HEK293 (cell line): Measurements from ENCODE around the gene ZMYM5.

Experiments
- MZF1 ChIP-seq: fragments of 450-650 bp; formaldehyde crosslinking; IDR thresholded peaks from 2 replicates; pipeline ENCODE4 v1.5.1; 2017; ENCODE audit warnings: missing biosample characterization, missing genetic modification characterization, borderline replicate concordance
- ZNF596 ChIP-seq: fragments of 450-650 bp; IDR thresholded peaks from 2 replicates; pipeline ENCODE4 v1.5.0; 2018; ENCODE audit warnings: missing biosample characterization, mild to moderate bottlenecking, missing genetic modification characterization, moderate library complexity
- TF ChIP-seq, protein P1 (sequence below): fragments of 450-650 bp; formaldehyde crosslinking; IDR thresholded peaks from 2 replicates; pipeline ENCODE4 v1.5.1; 2016; ENCODE audit warnings: missing biosample characterization, missing genetic modification characterization

DNA sequence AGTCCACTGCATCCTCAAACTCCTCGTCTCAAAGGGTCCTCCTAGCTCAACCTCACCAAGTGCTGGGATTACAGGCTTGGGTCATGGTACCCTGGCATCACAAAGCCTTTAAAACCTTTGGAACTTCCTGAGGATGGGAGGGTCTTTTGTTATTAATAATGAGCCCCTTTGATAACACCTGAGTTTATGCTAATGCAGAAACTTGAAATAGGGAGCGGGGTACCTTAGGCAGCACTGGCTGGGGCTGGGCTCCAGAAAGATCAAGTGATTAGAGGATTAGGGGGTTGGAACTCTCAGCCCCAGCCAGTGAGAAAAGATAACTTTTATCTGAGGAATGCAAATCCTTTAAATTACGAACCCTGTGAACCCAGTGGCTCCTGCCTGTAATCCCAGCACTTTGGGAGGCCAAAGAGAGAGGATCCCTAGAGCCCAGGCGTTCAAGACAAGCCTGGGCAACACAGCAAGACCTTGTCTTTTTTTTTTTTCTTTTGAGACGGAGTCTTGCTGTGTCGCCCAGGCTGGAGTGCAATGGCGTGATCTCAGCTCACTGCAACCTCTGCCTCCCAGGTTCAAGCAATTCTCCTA is 71.4 kb downstream of the ZMYM5 start:
- TF ChIP-seq, protein P1, sequence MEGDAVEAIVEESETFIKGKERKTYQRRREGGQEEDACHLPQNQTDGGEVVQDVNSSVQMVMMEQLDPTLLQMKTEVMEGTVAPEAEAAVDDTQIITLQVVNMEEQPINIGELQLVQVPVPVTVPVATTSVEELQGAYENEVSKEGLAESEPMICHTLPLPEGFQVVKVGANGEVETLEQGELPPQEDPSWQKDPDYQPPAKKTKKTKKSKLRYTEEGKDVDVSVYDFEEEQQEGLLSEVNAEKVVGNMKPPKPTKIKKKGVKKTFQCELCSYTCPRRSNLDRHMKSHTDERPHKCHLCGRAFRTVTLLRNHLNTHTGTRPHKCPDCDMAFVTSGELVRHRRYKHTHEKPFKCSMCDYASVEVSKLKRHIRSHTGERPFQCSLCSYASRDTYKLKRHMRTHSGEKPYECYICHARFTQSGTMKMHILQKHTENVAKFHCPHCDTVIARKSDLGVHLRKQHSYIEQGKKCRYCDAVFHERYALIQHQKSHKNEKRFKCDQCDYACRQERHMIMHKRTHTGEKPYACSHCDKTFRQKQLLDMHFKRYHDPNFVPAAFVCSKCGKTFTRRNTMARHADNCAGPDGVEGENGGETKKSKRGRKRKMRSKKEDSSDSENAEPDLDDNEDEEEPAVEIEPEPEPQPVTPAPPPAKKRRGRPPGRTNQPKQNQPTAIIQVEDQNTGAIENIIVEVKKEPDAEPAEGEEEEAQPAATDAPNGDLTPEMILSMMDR (tag by site-specific recombination) = no peak
- TF ChIP-seq ZNF596 (tag by site-specific recombination) = no peak
- TF ChIP-seq MZF1 (tag by site-specific recombination) = no peak
